T-helper 9 cell (primary cell): ENCODE measurements around the gene PPP1R1A.

ENCODE experiments used
- DNase-seq: peaks from one replicate; pipeline ENCODE4 v3.0.0-alpha.2; 2020
- total RNA-seq, 2 donors: gene quantifications; one replicate each; lab custom pipeline; 2026; lab: John Stamatoyannopoulos, UW

The PPP1R1A gene
- total RNA-seq, result 0 reads per million in 2 donors

- DNase-seq, result no peak
Measured at GRCh38 chr12:54588110-54588889, at the start of gene PPP1R1A. Gene PPP1R1A, minus strand, starts transcription at chr12:54588659. Its CDS starts 171 bp downstream, at chr12:54588488.

GRCh38 chr12:54634795-54635194 is 46.3 kb upstream of the PPP1R1A start, which contains the start of gene LACRT:
Gene LACRT, minus strand, starts transcription at chr12:54634895. Its CDS starts 54 bp downstream, at chr12:54634841.
- no peak for DNase-seq

- DNase-seq, result no peak
Measured at GRCh38 chr12:54631988-54632728, 43.7 kb upstream of the PPP1R1A start.

GRCh38 chr12:54631551-54631950 is 43.1 kb upstream of the PPP1R1A start:
- no peak for DNase-seq

- DNase-seq, result no peak
Measured at GRCh38 chr12:54629925-54630324, 41.5 kb upstream of the PPP1R1A start.

- no peak for DNase-seq
Measured at GRCh38 chr12:54628186-54628846, 39.9 kb upstream of the PPP1R1A start.

- no peak for DNase-seq
Measured at GRCh38 chr12:54627304-54627703, 38.8 kb upstream of the PPP1R1A start.

GRCh38 chr12:54625598-54625997 is 37.1 kb upstream of the PPP1R1A start:
- no peak for DNase-seq

GRCh38 chr12:54624315-54625279 is 36.1 kb upstream of the PPP1R1A start:
- no peak for DNase-seq

GRCh38 chr12:54622463-54623183 is 34.2 kb upstream of the PPP1R1A start:
- DNase-seq, result no peak

GRCh38 chr12:54616933-54617680 is 28.6 kb upstream of the PPP1R1A start:
- DNase-seq, result no peak

- no peak for DNase-seq
Measured at GRCh38 chr12:54612225-54612750, 23.8 kb upstream of the PPP1R1A start.

- DNase-seq, result no peak
Measured at GRCh38 chr12:54611715-54612149, 23.3 kb upstream of the PPP1R1A start.

GRCh38 chr12:54608769-54609168 is 20.3 kb upstream of the PPP1R1A start:
- no peak for DNase-seq

GRCh38 chr12:54608156-54608555 is 19.7 kb upstream of the PPP1R1A start:
- DNase-seq, result no peak

- no peak for DNase-seq
Measured at GRCh38 chr12:54606556-54606955, 18.1 kb upstream of the PPP1R1A start.

- DNase-seq, result no peak
Measured at GRCh38 chr12:54605138-54605970, 16.9 kb upstream of the PPP1R1A start.

- no peak for DNase-seq
Measured at GRCh38 chr12:54604436-54604835, 16.0 kb upstream of the PPP1R1A start.

- DNase-seq, result no peak
Measured at GRCh38 chr12:54603872-54604271, 15.4 kb upstream of the PPP1R1A start.
